GM19035 (cell line): ENCODE data around the gene QSOX2.
"Not testable (repeated sequence)": the region's sequence is repeated elsewhere in the genome, so short reads cannot be mapped to it uniquely, and the experiment has no call there.

ENCODE experiments used
- ATAC-seq: cut with Tn5 transposase; IDR thresholded peaks from one replicate; pipeline ENCODE4 v1.9.1; 2021; ENCODE audit not compliant: unreplicated experiment

Gene QSOX2

GRCh38 chr9:136237486-136238341 lies 7.9 kb downstream of the QSOX2 start:
- no peak for ATAC-seq

- not testable (repeated sequence) for ATAC-seq
Measured at GRCh38 chr9:136236471-136237410, 8.9 kb downstream of the QSOX2 start.

- ATAC-seq, result no peak
Measured at GRCh38 chr9:136235709-136236455, 9.7 kb downstream of the QSOX2 start.

- ATAC-seq, result no peak
Measured at GRCh38 chr9:136235171-136235570, 10.4 kb downstream of the QSOX2 start.

- no peak for ATAC-seq
Measured at GRCh38 chr9:136234597-136234996, 11.0 kb downstream of the QSOX2 start.

GRCh38 chr9:136233868-136234267 lies 11.7 kb downstream of the QSOX2 start:
- ATAC-seq, result no peak

- ATAC-seq, result no peak
Measured at GRCh38 chr9:136233411-136233810, 12.2 kb downstream of the QSOX2 start.

GRCh38 chr9:136232969-136233368 lies 12.6 kb downstream of the QSOX2 start:
- ATAC-seq, result no peak

- no peak for ATAC-seq
Measured at GRCh38 chr9:136231478-136232297, 13.9 kb downstream of the QSOX2 start.

GRCh38 chr9:136230773-136231172 lies 14.8 kb downstream of the QSOX2 start:
- ATAC-seq, result no peak

- ATAC-seq, result no peak
Measured at GRCh38 chr9:136230365-136230764, 15.2 kb downstream of the QSOX2 start.

GRCh38 chr9:136229096-136230065 lies 16.2 kb downstream of the QSOX2 start:
- ATAC-seq, result no peak

- ATAC-seq, result no peak
Measured at GRCh38 chr9:136228107-136228875, 17.3 kb downstream of the QSOX2 start.

GRCh38 chr9:136226680-136227407 lies 18.8 kb downstream of the QSOX2 start:
- no peak for ATAC-seq

- ATAC-seq, result peak; percentile 59
Measured at GRCh38 chr9:136225748-136226679, 19.6 kb downstream of the QSOX2 start.

GRCh38 chr9:136225366-136225747 lies 20.3 kb downstream of the QSOX2 start:
- peak; percentile 47 for ATAC-seq
